HT1080 (cell line): ENCODE data around the gene NFS1. TPM values are rescaled to one million over a fixed set of nuclear protein-coding genes. Genes with fewer than 3 reads are reported as not detected.
A peak's percentile ranks its signal among the peaks of the same experiment; 100 is the strongest.

ENCODE experiments used
- DNase-seq: peaks from one replicate; pipeline ENCODE4 v3.0.0-alpha.2; 2015; ENCODE audit warnings: low read depth
- total RNA-seq: library from RNA; depleted of rRNA; stranded (reverse); fragments of >200 nt; shearing (Covaris generic); gene quantifications from 2 replicates; pipeline ENCODE4 v1.2.3, GENCODE V29; 2014

Gene NFS1
- total RNA-seq, 1 experiment from 2014 or later = 92.1 TPM

- no peak for DNase-seq
Measured at GRCh38 chr20:35644806-35645205, 54.3 kb downstream of the NFS1 start.

- DNase-seq = no peak
Measured at GRCh38 chr20:35643045-35643444, 56.1 kb downstream of the NFS1 start.

GRCh38 chr20:35641743-35642142 lies 57.4 kb downstream of the NFS1 start:
- DNase-seq = no peak

GRCh38 chr20:35640724-35641123 lies 58.4 kb downstream of the NFS1 start:
- DNase-seq = no peak

- no peak for DNase-seq
Measured at GRCh38 chr20:35638751-35639150, 60.4 kb downstream of the NFS1 start.

GRCh38 chr20:35637276-35637675 lies 61.9 kb downstream of the NFS1 start:
- no peak for DNase-seq

GRCh38 chr20:35636095-35636494 lies 63.1 kb downstream of the NFS1 start:
- no peak for DNase-seq

- DNase-seq = no peak
Measured at GRCh38 chr20:35635652-35636051, 63.5 kb downstream of the NFS1 start.

GRCh38 chr20:35632539-35633115 lies 66.5 kb downstream of the NFS1 start:
- DNase-seq = no peak

GRCh38 chr20:35630636-35631035 lies 68.5 kb downstream of the NFS1 start:
- DNase-seq = no peak

- no peak for DNase-seq
Measured at GRCh38 chr20:35629427-35630145, 69.6 kb downstream of the NFS1 start.

GRCh38 chr20:35627121-35627520 lies 72.0 kb downstream of the NFS1 start:
- DNase-seq = no peak

- DNase-seq = no peak
Measured at GRCh38 chr20:35626386-35627001, 72.7 kb downstream of the NFS1 start.

GRCh38 chr20:35625584-35626385 lies 73.4 kb downstream of the NFS1 start:
- no peak for DNase-seq

GRCh38 chr20:35621560-35621946 lies 77.6 kb downstream of the NFS1 start:
- no peak for DNase-seq

- no peak for DNase-seq
Measured at GRCh38 chr20:35620818-35621559, 78.2 kb downstream of the NFS1 start.

- DNase-seq = peak; percentile 82
Measured at GRCh38 chr20:35619196-35620095, 79.7 kb downstream of the NFS1 start.

- DNase-seq = no peak
Measured at GRCh38 chr20:35618263-35619131, 80.7 kb downstream of the NFS1 start.
